Left cardiac atrium (tissue), 4 donors: ENCODE data around the gene CAPN2. TPM values are rescaled to one million over a fixed set of nuclear protein-coding genes. Genes with fewer than 3 reads are reported as not detected.
"Not testable (repeated sequence)": the region's sequence is repeated elsewhere in the genome, so short reads cannot be mapped to it uniquely, and the experiment has no call there.

ENCODE experiments used
- ATAC-seq, 2 donors: fragments of 200-7000 bp; cut with Tn5 transposase; one replicate each; pipeline ENCODE4 v1.9.1; 2020; ENCODE audit warnings: mild to moderate bottlenecking in 2 of 2, moderate library complexity in 2 of 2
- DNase-seq: peaks from one replicate; pipeline ENCODE4 v3.0.0-alpha.2; 2020
- intact Hi-C, 2 donors: fragments of 100-400 bp; cut with DNase I; formaldehyde crosslinking; loops; one replicate each; pipeline versions ENCODE4 v1.14.1 to v1.15.1; 2022 to 2023
- total RNA-seq, 2 donors: library from RNA; stranded (reverse); fragmentation: NEBNext Ultra II Directional; extraction: Animal tissue kit (Norgen Biotek cat#: 25700); gene quantifications; one replicate each; pipeline ENCODE4 v1.2.1, GENCODE V29; 2021
- donor health status: DM: no; HTN: yes; CAD: no.
- donor health status: DM: no; HTN: yes; CAD: no; lungs with severe emphysema.
- donor health status: DM: yes; HTN: yes; CAD: no.
- donor health status: Dilated cardiomyopathy.

Gene CAPN2
- total RNA-seq, 2 donors from 2014 or later, result 89.1 to 107 TPM

DNA sequence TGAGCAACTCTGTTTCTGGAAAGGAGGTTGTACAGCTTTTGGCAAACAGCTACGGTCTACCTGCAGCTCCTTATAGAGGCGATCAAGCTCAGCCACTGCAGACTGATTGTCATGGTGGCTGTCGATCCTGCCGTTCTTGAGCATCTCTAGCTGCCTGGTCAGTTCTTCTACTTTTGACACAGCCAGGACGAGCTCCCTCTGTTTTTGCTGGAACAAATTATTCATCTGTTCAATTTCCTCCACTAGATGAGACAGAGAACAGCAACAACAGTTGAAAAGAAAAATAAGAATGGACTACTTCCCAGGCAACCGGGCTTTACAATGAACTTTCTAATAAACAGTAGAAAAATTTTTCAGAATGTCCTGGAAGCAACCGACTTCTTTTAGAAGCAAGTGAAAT, 90.9 kb downstream of the CAPN2 start:
- no peak for ATAC-seq
- DNase-seq, result no peak
- intact Hi-C loops, result no loop called here

DNA sequence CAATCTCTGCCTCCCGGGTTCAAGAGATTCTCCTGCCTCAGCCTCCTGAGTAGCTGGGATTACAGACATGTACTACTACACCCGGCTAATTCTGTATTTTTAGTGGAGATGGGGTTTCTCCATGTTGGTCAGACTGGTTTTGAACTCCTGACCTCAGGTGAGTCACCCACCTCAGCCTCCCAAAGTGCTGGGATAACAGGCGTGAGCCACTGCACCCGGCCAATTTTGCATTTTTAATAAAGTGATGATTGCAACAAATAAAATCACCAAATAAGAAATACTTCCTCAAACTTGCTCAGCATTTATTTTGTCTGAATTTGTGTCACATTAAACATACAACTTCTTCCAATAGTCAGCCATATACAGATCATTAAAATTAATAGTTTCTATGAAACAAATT, 97.6 kb downstream of the CAPN2 start:
- intact Hi-C loops, ATAC-seq, DNase-seq: not testable (repeated sequence)

DNA sequence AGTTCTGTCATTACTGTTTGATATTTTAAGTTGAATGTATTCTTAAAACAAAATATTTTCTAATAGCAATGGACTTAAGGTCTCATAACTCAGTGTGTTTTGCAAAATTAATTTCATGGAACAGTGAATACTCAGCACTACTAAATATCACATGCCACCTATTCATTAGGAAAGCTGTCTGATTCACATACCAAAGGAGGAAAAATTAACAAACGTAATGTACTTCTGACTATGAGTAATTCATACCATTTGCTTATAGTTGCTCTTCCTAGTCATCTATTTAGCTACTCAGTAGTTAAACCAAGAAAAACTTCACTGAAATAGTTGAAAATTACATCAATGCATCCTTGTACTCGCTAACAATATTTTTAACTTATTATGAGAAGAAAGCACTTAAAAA, 98.2 kb downstream of the CAPN2 start:
- no peak for DNase-seq
- ATAC-seq, result no peak
- intact Hi-C loops, result no loop called here

DNA sequence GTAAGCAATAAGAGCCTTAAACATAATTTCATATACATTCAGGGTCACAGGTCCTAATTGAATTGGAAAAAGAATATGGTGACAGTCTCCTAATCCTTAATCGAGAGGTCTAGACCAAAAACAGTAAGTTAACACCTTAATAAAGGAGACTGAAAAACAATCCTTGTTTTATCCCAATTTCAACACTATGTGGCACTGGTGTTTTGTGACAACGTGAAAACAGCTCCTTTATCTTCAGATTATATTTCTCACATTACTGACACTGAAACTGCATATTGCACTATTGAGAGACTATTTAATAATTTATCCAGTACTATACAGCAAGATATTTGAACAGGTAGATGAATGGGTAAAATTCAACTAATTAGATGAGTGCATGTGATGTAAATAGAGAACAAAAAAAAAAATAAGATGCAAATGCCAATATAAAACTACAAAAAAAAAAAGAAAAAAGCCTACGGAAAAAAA, 99.3 kb downstream of the CAPN2 start:
- ATAC-seq (peak; percentile 59 to 65), DNase-seq (no peak)
- intact Hi-C loops, result no loop called here

DNA sequence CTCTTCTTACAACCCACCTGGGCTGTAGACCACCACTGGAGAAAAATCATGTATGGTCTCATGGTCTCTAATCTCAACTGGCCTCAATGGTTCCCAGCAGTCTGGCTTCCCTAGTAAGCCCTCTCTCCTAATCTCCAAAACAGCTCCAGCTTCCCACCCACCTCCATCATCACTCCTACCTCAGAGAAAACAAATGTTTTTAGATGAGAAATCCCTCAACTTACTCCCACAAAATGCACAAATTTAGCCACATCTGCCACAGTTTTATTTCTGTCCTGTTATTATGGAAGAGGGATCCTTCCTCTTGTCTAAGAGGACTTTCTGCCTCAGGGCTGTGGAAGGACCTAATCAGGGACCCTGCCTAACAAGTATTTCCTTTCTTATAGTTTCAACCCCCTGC, 101.3 kb downstream of the CAPN2 start:
- intact Hi-C loops, result no loop called here
- DNase-seq, result no peak
- ATAC-seq, result no peak

GRCh38 chr1:223815020-223815853, 102.9 kb downstream of the CAPN2 start:
- intact Hi-C loops, result no loop called here
- ATAC-seq (no peak), DNase-seq (no peak)

DNA sequence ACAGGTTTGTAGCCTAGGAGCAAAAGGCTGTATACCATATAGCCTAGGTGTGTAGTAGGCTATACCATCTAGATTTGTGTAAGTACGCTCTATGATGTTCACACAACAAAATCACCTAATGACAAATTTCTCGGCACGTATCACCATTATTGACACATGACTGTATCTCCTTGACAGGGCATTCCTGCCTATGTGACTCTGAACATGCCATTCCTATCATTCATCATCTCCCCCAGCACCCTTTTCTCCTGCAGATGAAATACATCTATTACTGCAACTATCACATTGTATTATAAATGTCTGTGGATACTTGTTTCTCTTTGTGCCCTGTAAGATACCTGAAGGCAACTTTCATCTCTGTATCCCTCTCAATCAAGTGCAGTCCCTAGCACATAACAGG, 103.5 kb downstream of the CAPN2 start:
- intact Hi-C loops, result no loop called here
- ATAC-seq (no peak), DNase-seq (no peak)

- intact Hi-C loops, DNase-seq, ATAC-seq: not testable (repeated sequence)
These were observed 104.9 kb downstream of the CAPN2 start for GRCh38 chr1:223817265-223817664.

- peak; percentile 81 to 82 for ATAC-seq
- DNase-seq, result no peak
- intact Hi-C loops, result no loop called here
These were observed 107.6 kb downstream of the CAPN2 start for GRCh38 chr1:223819730-223820514.

- ATAC-seq (peak in 1 of 2 donors; percentile 28), DNase-seq (no peak)
- intact Hi-C loops, result no loop called here
These were observed 108.1 kb downstream of the CAPN2 start for GRCh38 chr1:223820515-223820858.

DNA sequence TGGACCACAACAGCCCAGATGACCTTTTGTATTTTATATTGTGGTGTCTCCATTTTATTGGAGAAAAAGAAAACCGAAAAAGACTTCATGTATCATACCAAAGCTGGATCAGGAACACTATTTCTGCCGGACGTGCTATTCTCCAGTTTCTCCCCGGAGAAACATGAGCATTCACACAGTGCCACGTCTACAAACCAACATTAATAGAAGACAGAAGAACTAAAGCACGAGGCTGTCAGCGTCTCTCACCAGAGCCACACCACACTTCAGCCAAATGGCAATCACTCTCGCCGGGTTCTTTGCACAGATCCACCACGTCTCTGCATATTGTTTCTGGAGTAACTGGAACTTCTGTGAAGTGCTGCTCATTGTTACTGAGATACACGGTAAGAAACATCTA, 108.6 kb downstream of the CAPN2 start:
- intact Hi-C loops, result no loop called here
- peak in 1 of 2 donors; percentile 35 for ATAC-seq
- no peak for DNase-seq

DNA sequence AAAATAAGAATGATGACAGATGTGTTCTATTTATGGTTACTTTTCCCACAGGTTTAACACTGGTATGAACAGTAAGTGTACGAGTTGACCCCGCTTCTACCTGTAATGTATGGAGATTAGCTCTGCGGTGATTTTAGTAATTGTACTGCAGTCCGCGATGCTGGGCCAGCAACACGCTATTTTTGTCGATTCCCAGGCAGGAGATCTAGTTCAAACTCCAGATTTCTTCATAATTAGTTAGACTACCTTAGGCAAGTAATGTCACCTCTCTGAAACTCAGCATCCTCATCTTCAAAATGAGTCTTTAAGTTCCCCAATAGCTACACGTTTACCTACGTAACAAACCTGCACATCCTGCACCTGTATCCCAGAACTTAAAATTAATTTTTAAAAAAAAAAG, 111.9 kb downstream of the CAPN2 start:
- intact Hi-C loops, result no loop called here
- ATAC-seq, result no peak
- DNase-seq, result no peak

GRCh38 chr1:223824712-223825111, 112.4 kb downstream of the CAPN2 start:
- intact Hi-C loops, result no loop called here

More at GRCh38 chr1:223824712-223825111, 112.4 kb downstream of the CAPN2 start:
- ATAC-seq (no peak), DNase-seq (no peak)

Other genes starting within 250 kb of the CAPN2 start
- gene CAPN8, start 46.8 kb upstream of the CAPN2 start, total RNA-seq, result under 1 TPM in 1 of 2 donors, not detected in 1; 0.21 TPM
- 10 to 100 TPM; 24.0 to 26.9 TPM for gene TP53BP2, start 133.4 kb downstream of the CAPN2 start, total RNA-seq